ENCODE measurements around the gene LEMD2.
A peak's percentile ranks its signal among the peaks of the same experiment; 100 is the strongest.

Gene LEMD2

DNA sequence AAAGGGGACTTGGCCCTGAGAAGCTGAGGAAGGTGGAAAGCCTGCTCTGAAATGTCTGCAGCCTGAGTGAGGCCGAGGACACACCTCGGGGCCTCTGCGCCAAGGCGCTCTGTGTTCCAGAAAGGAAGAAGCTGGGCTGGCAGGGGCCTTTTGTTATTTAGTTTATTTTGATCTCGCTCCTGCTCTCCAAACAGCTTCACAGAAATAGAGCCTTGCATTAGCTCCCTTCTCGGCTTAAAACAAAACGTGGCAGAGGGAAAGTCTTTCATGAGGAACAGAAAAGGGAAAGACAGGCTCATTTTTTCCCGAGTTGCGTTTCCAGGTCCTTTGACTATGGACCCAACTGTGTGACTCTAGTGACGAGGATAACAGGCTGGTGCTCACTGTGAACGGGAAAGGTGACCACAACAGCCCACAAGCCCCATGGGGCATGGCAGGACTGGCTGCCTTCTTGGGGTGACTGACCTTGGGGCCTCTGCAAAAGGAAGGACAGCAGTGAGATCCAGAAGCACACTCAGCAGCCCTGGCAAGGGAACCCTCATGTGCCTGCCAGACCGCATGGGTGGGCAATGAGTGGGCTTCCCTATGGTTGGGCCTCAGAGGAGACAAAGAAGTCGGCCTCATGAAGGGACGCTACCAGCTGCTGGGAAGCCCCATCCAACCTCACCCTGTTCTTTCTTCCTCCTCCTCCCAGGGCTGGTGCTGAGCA lies 18.7 kb downstream of the LEMD2 start:
- TF ChIP-seq, protein P1, sequence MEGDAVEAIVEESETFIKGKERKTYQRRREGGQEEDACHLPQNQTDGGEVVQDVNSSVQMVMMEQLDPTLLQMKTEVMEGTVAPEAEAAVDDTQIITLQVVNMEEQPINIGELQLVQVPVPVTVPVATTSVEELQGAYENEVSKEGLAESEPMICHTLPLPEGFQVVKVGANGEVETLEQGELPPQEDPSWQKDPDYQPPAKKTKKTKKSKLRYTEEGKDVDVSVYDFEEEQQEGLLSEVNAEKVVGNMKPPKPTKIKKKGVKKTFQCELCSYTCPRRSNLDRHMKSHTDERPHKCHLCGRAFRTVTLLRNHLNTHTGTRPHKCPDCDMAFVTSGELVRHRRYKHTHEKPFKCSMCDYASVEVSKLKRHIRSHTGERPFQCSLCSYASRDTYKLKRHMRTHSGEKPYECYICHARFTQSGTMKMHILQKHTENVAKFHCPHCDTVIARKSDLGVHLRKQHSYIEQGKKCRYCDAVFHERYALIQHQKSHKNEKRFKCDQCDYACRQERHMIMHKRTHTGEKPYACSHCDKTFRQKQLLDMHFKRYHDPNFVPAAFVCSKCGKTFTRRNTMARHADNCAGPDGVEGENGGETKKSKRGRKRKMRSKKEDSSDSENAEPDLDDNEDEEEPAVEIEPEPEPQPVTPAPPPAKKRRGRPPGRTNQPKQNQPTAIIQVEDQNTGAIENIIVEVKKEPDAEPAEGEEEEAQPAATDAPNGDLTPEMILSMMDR (IDR thresholded peaks at IDR 0.05; ENCODE audit: control insufficient read depth, extremely low read depth, insufficient read depth) = no peak
- no peak overlapping the region for H3K4me3 ChIP-seq (ENCODE audit: low read depth, low read length)
- no peak for DNase-seq (ENCODE audit: low read depth)

DNA sequence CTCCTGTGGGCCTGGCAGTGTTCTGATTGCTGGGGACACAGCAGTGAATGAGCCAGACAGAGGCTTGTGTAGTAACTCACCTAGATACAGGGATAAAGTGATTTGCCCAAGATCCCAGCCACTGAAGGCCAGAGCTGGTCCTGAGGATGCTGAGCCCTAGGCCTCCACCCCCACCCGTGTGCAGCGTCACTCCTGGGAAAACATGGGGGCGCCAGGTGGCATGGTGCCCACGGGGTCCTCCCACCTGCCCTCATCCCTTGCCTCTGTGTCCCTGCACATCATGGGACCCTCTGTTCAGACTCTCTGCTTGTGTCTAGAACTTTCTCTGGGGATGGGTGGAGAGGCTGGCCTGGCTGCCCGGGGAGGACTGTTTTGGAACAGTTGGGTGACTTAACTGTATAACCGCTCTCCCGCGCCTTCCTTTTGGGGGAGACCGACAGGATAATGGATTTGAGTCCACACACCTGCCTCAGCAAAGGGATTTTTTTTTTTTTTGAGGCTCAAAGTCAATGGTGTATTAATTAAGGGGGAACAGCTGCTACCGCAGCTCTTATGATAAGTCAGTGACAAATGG lies 19.6 kb downstream of the LEMD2 start:
- TF ChIP-seq, protein P1 (IDR thresholded peaks at IDR 0.05; ENCODE audit: control insufficient read depth, extremely low read depth, insufficient read depth) = no peak
- DNase-seq (ENCODE audit: low read depth) = no peak
- H3K4me3 ChIP-seq (ENCODE audit: low read depth, low read length) = no peak overlapping the region

DNA sequence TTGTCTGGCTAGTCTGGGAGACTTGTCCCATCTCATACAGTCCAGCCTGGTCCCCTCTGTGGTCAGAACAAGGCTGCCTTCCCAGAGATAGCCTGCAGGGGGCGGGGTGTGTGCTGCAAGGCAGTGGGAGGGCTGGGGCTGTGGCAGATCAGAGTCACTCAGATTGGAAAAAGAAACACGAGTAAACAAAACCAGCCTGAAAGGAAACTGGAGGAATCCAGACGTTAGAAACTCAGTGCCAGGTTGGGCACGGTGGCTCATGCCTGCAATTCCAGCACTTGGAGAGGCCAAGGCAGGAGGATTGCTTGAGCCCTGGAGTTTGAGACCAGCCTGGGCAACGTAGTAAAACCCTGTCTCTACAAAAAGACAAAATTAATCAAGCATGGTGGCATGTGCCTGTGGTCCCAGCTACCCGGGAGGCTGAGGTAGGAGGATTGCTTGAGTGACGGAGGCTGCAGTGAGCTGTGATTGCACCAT lies 20.2 kb downstream of the LEMD2 start:
- H3K4me3 ChIP-seq (ENCODE audit: low read depth, low read length) = no peak overlapping the region
- DNase-seq (ENCODE audit: low read depth) = no peak
- TF ChIP-seq, protein P1 (IDR thresholded peaks at IDR 0.05; ENCODE audit: control insufficient read depth, extremely low read depth, insufficient read depth) = peak; percentile 93

DNA sequence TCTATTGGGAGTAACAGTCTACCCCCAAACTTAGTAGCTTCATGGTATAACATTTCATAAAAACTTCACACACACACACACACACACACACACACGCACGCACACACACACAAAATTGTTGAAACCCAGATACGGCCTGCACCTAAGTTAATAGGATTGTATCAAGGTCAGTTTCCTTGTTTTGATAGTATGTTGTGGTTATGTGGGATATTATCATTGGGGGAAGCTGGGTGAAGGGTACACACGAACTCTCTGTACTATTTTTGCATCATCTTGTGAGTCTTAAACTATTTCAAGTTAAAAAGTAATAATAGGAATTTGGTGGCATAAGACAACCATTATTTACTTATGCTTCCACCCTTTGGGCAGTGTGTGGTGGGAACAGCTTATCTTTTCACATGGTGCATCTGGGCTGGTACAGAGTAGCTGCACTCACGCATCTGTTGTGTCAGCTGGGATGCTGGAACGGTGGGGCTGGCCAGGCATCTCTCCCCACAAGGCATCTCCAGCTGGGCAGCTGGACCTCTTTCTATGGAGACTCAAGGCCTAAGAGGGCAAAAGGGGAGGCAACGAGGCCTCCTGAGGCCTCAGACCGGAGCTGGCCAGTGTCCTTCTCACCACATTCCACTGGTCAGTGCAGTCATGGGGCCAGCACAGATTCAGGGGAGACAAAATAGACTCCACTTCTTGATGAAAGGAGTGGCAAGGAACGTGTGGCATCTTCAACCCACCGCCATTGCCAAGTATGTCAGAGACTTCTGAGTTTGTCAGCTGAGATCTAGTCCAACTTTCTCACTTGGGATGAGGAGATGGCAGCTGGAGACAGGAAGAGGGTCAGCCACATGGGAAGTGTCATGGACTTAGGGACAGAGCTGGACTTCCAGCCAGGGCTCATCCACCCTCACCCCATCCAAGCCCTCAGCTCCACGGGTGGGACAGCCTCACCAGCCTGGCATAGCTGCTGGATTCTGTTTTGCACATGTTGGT lies 21.7 kb downstream of the LEMD2 start:
- no peak for DNase-seq (ENCODE audit: low read depth)
- H3K4me3 ChIP-seq (ENCODE audit: low read depth, low read length) = no peak overlapping the region
- TF ChIP-seq, protein P1 (IDR thresholded peaks at IDR 0.05; ENCODE audit: control insufficient read depth, extremely low read depth, insufficient read depth) = no peak

DNA sequence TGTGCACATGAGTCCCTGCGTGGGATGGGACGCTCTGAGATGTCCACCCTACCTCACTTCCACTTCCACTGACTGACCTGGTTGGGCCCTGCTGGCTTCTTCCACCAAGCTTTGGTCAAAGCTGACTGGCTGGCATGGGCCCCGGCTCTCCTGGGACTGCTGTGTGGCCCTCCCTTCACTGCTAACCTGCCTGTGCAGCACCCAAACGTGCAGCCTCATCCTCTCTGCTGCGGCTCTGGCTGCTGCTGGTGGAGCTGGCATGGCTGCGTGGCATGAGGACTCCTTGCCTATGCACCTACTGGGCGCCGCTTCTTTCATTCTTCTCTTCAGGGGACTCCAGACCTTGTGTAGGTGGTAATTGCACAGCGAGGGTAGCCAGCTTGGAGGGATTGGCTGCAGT lies 23.6 kb downstream of the LEMD2 start:
- no peak for DNase-seq (ENCODE audit: low read depth)
- TF ChIP-seq, protein P1 (IDR thresholded peaks at IDR 0.05; ENCODE audit: control insufficient read depth, extremely low read depth, insufficient read depth) = no peak
- H3K4me3 ChIP-seq (ENCODE audit: low read depth, low read length) = no peak overlapping the region

DNA sequence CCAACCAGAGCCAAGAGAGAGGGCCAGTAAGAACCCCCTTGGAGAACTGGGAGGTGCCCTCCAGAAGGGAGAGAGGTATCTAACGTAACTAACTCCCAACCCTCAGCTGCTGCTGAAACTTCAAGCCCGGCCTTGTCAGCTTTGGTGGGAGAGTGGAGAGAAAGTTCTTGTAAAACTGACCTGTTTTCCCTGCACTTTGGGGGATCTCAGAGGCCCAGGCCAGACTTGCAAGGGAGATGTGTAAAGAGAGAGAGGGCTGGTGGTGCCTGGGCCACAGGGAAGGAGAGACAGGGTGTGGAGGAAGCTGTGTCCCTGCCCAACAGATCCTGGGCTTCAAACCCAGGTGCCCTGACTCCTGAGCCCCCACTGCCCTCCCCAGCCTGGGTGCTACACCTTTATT lies 24.9 kb downstream of the LEMD2 start:
- H3K4me3 ChIP-seq (ENCODE audit: low read depth, low read length) = no peak overlapping the region
- TF ChIP-seq, protein P1 (IDR thresholded peaks at IDR 0.05; ENCODE audit: control insufficient read depth, extremely low read depth, insufficient read depth) = no peak
- DNase-seq (ENCODE audit: low read depth) = no peak

Data from LNCaP clone FGC (cell line).